Measurements from ENCODE around the gene BDKRB1.
"Not testable (repeated sequence)": the region's sequence is repeated elsewhere in the genome, so short reads cannot be mapped to it uniquely, and the experiment has no call there.

BDKRB1 gene

GRCh38 chr14:96235426-96235825 lies 20.6 kb upstream of the BDKRB1 start:
- no peak for FAIRE-seq

DNA sequence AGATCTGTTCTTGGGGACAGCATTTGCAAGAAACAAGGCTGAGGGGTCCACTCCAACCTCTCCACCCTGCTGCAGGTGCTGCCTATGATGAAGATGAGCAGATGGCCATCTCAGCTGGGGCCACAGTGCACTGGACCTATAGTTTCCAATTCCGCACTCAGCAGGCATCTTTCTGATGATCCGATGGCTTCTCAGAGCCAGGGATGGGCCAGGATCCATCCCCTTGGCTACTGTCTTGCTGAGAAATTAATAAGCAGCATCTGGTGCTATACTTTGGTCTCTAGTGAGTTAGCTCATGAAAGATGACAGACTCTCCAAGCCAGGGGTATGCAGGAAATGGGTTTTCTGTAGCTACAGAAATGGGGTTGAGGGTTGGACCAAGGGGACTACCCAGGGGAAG lies 18.4 kb upstream of the BDKRB1 start:
- no peak for FAIRE-seq

DNA sequence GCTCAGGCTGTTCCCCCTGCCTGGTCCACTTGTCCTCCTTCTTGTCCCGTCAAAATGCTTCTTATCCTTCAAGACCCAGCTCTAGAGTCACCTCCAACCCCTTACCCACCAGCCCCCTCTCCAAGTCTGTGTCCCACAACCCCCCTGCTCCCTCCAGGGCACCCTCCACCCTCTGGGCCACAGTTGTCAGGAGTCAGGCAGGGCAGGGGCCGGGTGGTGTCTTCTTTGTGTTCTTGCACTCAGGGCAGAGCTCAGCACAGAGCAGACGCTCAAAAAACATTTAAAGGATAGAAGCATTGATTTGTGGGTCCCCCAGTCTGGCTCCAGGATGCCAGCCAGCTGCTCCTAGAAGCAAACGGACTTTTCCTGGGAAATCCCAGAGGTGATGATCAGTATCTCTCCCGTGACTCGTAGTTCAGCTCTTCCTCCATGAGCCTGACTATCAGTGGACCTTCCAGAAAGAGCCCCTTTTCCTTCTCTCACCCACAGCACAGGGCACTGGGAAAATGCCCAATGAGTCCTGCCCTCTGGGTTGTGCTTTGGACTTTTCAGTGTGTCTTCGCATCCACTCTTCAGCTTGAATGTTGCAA lies 17.2 kb upstream of the BDKRB1 start:
- FAIRE-seq, result no peak

DNA sequence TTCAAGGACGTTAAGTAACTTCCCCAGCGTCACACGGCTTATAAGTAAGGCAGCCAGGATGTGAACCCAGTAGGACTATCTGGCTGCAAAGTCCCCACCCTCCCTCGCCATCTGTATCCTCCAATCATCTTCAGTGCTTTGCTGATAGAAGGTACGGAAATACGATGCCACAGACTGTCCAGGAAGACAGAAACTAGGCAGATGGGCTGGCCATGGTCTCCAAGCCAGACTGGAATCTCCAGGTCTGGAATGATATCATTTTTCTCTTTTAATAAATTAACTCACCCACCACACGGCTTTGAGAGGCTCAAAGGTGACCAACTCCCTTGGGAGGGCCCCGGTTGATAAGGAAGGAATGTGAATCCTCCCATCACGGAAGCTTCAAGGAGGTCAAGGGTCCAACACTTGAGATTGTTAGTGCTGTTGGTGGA lies 16.3 kb upstream of the BDKRB1 start:
- no peak for FAIRE-seq

DNA sequence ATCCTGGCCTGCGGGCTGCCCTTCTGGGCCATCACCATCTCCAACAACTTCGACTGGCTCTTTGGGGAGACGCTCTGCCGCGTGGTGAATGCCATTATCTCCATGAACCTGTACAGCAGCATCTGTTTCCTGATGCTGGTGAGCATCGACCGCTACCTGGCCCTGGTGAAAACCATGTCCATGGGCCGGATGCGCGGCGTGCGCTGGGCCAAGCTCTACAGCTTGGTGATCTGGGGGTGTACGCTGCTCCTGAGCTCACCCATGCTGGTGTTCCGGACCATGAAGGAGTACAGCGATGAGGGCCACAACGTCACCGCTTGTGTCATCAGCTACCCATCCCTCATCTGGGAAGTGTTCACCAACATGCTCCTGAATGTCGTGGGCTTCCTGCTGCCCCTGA lies 15.4 kb upstream of the BDKRB1 start:
- FAIRE-seq, result no peak

DNA sequence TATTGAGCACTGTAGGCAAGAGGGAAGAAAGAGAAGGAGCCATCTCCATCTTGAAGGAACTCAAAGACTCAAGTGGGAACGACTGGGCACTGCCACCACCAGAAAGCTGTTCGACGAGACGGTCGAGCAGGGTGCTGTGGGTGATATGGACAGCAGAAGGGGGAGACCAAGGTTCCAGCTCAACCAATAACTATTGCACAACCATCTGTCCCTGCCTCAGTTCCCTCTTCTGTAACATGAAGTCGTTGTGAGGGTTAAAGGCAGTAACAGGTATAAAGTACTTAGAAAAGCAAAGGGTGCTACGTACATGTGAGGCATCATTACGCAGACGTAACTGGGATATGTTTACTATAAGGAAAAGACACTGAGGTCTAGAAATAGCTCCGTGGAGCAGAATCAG lies 13.9 kb upstream of the BDKRB1 start:
- FAIRE-seq, result no peak

DNA sequence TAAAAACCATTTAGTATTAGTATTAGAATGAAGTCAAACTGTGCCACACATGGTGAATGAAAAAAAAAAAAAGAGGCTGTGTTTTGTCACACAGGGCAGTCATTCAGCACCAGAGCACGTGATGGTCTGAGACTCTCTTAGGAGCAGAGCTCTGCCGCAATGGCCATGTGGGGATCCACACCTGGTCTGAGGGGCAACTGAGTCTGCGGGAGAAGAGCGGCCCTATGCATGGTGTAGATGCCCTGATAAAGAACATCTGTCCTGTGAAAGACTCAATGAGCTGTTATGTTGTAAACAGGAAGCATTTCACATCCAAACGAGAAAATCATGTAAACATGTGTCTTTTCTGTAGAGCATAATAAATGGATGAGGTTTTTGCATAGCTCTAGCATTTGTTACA lies 12.2 kb upstream of the BDKRB1 start:
- no peak for FAIRE-seq

DNA sequence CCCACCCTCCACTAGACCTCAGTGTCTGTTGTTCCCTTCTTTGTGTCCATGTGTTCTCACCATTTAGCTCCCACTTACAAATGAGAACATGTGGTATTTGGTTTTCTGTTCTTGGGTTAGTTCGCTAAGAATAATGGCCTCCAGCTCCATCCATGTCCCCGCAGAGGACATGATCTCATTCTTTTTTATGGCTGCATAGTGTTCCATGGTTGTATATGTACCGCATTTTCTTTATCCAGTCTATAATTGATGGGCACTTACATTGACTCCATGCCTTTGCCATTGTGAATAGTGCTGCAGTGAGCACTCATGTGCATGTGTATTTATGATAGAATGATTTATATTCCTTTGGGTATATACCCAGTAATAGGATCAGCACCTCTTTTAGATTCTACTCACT lies 10.9 kb upstream of the BDKRB1 start:
- not testable (repeated sequence) for FAIRE-seq

GRCh38 chr14:96245710-96246538 lies 10.1 kb upstream of the BDKRB1 start:
- no peak for FAIRE-seq

- FAIRE-seq, result no peak
Measured at GRCh38 chr14:96246539-96246847, 9.5 kb upstream of the BDKRB1 start.

DNA sequence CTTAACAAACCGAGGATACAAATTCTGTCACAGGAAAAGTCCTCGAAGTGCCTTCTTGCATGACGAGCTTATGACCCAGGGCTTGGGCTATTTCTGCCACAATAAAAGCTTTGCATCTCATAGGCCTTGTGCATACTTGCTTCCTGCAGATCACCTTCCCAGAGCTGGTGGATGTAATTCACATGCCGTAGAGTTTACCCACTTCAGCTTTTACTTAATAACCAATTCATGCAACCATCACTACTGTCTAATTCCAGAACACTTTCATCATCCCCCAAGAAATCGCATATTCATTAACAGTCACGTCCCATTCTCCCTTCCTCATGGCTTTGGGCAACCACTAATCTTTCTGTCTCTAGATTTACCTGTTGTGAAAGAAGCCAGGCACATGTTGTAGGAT lies 9.0 kb upstream of the BDKRB1 start:
- FAIRE-seq, result no peak

DNA sequence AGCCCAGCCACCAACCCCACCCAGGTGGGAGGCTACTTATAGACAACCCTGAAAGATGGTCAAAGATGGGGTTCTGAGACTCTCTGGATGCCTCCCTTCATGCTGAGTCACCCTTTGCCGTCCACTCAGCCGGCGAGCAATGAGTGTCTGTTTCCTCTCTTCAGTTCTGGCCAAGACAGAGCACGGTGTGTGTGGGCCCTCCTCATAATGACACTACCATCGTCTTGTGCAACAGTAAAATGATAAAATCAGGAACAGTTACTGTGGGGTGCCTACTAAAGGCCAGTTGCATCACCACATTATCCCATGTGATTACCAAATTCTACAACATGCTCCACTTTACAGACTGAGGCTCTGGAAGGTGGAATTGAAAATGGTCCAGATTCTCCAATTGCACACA lies 7.0 kb upstream of the BDKRB1 start:
- no peak for FAIRE-seq

GRCh38 chr14:96250485-96250884 lies 5.5 kb upstream of the BDKRB1 start:
- no peak for FAIRE-seq

DNA sequence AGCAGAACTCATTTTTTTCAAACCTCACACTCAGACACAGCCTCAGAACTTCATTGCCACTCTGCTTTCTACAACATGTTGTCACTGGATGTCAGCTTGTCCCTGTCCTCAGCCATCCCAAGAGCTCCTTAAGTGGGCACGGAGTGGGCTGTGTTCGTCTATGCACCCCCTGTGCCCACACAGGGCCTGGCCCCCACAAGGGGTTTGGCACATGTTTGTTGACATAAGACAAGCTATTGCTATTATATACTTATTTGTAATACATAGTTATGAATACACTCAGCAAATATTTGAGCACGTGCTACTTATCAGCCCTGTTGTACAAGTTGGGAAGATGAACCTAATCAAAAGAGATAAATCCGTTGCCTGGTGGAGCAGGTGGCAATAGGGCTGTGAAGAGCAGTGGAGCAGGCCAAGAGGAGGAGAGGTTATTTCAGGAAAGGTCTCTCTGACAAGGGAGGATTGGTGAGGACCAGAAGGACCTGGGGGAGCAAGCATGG lies 4.3 kb upstream of the BDKRB1 start:
- FAIRE-seq, result no peak

DNA sequence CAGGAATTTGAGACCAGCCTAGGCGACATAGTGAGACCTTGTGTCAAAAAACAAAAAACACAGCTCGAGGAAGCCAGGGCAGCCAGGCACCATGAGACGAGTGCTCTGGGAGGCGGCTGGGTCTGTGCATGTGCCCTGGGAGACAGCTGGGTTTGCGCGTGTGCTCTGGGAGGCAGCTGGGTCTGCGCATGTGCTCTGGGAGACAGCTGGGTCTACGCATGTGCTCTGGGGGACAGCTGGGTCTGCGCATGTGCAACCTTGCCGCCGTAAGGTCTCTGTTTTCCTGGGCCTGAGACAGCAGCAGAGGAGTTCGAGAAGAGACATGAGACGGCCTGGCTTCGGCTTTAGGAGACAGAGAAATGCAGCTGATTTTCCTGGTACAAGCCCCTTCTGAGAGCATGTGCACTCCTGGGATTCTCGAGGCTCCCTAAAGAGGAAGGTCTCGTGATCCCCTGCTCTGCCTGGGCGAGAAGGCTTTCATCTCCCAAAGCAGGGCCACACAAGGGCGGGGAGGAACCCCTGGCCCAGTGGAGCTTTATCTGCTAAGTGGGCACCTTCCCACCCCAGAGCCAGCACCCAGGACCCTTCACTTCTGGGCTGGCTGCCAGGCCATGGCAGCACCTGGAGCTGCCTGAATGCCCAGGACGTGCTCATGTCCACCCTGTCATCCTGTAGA lies 3.5 kb upstream of the BDKRB1 start:
- FAIRE-seq, result no peak

DNA sequence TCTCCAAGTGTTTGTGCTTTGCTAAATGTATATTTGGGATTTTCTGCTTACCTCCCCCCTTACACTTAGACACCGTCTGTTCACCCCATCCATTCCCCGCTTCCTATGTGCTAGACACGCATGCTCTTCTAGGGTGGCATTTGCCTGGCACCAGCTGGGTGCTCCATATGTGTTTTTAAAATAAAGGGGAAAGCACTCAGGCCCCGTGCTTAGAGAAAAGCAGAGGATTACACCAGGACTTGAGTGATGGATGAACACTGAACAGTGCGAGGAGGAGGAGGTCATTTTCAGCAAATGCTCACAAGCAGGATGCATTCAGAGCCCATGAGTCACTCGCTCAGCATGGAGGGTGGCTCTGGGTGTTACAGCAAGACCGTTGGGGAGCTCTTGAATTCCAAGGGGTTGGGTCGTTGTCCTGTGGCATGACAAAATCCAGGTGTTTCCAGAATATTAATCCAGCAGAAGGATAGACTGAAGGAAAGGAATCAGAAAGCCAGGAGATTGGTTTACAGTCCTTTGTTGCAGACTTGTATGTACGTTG lies 2.9 kb upstream of the BDKRB1 start:
- FAIRE-seq, result no peak

DNA sequence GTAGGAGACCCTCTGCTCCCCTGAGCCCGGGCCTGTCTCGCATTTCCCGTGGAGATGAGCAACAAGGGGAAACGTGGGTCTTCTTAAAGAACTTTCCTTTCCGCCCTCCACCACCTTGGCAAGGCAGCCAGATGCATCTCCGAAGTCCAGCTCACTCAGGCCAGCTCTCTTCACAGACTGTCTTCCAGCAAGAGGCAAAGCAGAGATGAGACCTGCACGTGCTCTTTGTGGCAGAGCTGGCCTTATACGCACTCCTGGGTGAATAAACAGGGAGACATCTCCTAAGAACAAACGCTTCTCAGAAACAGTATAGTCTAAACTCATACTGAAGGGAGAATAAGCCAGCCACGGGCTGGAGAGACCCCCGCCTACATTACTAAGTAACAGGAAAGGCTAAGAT lies 1.3 kb upstream of the BDKRB1 start:
- no peak for FAIRE-seq

DNA sequence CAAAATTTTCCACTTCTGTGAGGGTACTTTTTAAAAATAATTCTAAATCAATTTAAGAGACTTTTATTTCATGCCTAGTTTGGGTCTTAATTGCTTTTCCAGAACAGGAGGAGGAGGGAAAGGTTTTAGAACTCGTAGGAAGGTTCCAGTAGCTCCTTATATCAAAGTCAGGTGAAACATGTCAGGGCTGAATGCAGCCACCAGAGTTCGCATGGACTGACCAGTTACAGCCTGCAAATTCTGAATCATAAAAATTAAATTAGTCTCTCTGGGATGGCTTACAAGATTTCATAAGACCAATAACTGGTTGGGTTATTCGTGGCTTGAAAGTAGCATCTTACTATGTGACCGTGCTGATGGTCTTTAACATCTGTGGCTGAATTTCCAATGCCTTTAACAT lies 397 bp downstream of the BDKRB1 start:
- no peak for FAIRE-seq

- no peak for FAIRE-seq
Measured at GRCh38 chr14:96257056-96257455, 1.0 kb downstream of the BDKRB1 start.

GRCh38 chr14:96257900-96258299 lies 1.9 kb downstream of the BDKRB1 start:
- no peak for FAIRE-seq

DNA sequence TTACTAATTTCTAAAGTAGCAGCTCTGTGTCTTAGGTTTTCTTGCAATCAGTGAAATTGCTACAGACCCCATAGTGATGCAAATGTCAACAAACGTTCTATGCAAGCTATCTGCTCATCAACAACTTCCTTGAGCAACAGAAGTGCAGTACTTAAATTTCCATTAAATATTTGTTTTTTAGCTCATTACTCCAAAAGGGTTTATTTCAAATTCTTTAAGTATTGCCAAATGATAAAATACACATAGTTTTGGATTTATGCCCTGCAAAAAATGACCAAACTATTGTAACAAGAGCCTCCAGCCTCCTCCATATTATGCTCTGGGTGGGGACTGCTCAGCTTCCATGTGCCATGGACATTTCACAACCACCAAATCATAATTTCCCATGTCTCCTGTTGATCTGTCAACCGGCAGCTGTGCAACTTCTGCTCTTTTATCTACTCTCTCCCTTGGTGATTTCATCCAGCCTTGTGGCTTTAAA lies 4.4 kb downstream of the BDKRB1 start:
- FAIRE-seq, result no peak

GRCh38 chr14:96261053-96261452 lies 5.0 kb downstream of the BDKRB1 start:
- FAIRE-seq, result no peak

DNA sequence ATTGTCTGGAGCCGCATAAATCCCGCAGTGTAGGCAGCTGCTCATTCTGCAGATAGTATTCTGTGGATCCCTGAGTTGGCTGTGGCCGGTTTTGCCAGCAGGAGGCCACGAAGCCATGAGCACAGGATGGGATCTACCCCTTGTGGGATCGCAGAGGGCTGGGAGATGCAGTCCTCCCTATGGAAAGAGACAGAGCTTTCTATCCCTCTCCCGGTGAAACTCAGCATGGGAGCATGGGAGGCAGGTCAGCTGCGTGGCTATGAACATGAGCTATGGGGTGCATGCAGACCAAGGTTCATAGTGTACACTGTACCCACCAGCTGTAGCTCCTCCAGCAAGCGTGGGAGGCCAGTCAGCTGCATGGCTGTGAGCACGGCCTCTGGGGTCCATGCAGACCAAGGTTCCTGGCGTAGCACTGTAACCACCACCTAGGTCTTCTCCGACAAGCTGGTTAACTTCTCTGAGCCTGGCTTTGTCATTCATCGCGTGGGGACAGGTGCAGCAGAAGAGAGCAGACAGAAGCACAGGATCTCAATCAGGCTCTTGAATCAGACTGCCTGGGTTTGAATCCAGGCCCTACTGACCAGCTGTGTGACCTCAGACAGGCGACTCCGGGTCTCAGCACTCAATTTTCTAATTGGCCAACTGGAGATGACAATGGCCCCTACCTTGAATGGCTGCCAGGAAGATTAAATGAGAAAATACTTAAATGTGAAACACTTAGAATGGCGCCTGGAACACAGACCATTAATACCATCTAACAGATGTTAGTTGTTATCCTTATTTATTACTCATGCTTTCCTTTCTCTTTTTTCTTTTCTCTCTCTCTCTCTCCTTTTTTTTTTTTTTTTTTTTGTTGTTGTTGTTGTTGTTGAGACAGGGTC lies 6.0 kb downstream of the BDKRB1 start:
- FAIRE-seq, result no peak
